ENCODE measurements around the gene MMRN2.

MMRN2 gene

DNA sequence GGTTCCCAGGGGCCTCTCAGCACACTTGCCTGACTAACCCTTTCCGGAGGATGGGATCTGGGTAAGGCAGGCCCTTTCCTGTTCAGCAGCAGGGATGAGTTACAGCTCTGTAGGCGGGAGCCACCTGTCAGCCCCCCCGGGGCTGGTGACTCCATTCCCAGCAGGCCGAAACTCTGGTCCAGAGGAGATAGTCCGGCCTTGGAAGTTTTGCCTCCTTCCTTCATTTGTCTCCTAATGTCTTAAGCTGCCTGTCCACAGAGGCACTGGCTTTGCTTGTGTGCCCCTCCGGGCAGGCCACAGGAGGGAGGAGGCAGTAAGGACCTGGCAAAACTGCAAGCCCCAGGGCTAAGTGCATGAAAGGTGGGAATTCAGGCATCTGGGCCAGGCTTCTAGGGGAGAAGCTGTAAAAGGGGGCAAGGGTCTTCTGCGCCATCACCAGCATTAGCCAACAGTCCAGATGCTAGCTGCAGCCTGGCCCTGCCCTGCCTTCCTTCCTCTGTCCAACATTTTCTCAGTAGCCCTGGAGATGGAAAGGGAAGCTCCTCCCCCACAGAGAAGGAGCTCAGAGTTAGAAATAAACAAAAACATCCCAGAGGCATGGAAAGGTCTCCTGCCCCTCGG is 12.1 kb upstream of the MMRN2 start:
- peak; percentile 36 for DNase-seq

- DNase-seq: no peak
Observed at GRCh38 chr10:86968994-86969355, 11.6 kb upstream of the MMRN2 start.

DNA sequence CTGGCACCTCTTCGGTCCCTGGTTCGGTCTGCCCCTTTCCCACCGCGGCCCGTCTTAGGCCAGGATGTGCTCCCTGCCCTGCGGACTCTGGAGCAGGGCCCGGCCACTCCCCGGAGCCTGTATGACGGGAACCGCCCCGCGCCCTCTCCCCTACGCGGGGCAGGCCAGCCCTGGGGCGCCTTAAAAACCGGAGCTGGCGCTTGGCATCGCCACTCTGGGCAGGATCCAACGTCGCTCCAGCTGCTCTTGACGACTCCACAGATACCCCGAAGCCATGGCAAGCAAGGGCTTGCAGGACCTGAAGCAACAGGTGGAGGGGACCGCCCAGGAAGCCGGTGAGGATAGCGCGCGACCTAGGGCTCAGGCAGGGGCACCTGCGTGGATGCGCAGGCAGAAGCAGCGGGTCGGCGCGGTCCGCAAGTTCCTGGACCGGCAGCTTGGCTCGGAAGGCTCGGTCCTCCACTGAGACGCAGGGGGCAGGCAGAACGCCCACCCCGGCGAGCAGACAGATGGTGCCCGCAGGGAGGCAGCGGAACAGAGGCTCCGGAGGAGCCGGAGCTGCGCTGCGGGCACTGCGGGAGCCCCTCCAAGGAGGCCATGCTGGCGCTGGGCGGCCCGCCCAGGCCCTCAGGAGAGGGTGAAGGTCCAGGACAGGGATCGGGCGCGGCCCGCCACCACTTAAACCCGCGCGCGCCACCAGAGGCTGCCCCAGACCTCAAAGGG is 11.0 kb upstream of the MMRN2 start, which contains the start of gene ADIRF:
Gene ADIRF, plus strand, starts transcription at position 212 of the 723 bp plus-strand sequence. Its CDS starts 63 bp downstream, at position 275.
- DNase-seq: peak; percentile 68

- DNase-seq: no peak
Observed at GRCh38 chr10:86967481-86967941, 10.1 kb upstream of the MMRN2 start.

- DNase-seq: no peak
Observed at GRCh38 chr10:86965986-86966654, 8.7 kb upstream of the MMRN2 start.

GRCh38 chr10:86964847-86965190 is 7.4 kb upstream of the MMRN2 start:
- DNase-seq: no peak

DNA sequence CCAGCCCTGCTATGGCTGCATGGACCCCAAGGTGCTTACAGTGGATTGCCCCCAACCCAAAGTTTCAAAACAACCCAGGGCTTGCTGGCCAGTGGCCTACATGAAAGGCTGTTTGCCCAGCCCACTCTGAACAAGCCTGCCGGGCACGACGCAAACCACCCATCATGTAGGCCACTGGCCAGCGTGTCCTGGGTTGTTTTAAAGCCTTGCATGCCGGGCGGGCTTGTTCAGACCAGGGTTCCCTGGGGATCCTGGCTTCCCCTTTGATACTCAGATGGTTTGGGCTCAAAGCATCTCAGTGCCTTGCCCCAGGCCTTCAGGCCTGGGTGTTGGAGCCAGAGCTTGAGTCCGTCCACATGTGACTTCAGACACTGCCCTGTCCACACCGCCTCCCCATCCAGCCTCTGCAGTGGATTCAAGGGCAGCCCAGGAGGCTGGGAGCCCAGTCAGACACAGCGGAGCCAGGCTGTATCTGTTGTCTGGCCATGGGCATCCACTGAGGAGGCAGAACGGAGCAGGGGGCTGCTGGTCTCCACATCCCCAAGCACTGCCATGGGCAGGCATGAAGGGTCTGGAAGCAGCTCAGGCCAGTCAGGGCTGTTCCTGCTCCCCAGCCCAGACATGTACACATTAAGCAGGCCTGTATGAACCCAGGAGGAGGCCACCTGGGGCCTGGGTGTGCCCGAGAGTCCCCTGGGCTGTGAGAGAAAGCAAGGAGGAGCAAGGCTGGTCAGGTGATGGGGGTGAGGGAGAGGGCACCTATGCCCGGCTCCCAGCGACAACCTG is 6.8 kb upstream of the MMRN2 start:
- DNase-seq: no peak

DNA sequence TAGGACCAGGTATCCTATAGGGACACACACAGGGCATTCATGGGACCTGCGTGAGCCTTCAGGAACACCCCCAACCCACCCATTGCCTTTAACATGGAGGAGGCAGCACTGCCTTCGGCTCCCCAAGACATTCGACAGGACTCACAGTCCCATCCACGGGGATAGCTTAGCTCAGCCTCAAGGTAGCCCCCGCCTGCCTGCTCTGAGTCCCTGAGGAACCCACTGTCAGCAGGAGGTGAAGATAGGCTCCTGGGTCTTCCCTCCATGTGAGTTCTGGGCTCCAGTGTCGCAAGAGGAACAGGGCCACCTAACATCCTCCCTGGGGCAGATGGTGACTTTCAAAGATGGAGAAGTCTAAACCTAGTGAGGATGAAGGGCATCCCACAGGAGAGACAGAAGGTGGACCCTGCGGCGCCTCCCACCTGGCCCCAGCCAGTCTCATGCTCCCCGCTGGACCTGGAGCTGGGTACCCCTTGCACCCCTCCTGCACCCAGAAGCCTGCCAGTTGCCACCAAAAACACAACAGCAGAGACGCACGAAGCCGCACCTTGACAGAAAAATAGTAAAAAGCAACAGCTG is 6.0 kb upstream of the MMRN2 start:
- no peak for DNase-seq

- DNase-seq: no peak
Observed at GRCh38 chr10:86962981-86963310, 5.5 kb upstream of the MMRN2 start.

- no peak for DNase-seq
Observed at GRCh38 chr10:86962136-86962980, 4.9 kb upstream of the MMRN2 start.

- no peak for DNase-seq
Observed at GRCh38 chr10:86961481-86962091, 4.2 kb upstream of the MMRN2 start.

DNA sequence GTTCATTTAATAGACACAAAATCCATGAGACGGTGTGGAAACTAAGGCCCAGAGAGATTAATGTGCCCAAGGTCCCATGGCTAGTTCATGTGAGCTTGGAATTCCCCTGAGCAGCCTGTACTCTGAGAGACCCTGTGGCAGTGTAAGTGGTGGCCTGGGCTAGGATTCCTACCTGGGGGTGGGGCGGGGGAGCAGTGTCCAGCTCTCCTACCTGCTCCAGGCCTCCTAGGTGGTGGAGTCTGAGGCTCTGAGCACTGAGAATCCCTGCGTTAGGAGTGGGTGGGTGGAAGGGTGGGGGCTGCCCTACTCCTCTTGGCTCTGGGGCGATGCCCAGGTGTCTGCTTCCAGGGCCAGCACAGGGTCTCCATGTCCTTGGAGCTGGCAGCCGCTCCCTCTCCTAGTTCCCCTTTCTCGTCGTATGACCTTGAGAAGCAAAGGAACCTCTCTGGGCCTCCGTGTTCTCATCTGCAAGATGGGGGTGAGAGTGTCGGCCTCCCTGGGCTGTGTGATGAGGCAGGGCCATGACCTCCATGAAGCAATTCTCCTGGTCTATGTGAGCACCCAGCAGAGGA is 3.5 kb upstream of the MMRN2 start:
- DNase-seq: no peak

DNA sequence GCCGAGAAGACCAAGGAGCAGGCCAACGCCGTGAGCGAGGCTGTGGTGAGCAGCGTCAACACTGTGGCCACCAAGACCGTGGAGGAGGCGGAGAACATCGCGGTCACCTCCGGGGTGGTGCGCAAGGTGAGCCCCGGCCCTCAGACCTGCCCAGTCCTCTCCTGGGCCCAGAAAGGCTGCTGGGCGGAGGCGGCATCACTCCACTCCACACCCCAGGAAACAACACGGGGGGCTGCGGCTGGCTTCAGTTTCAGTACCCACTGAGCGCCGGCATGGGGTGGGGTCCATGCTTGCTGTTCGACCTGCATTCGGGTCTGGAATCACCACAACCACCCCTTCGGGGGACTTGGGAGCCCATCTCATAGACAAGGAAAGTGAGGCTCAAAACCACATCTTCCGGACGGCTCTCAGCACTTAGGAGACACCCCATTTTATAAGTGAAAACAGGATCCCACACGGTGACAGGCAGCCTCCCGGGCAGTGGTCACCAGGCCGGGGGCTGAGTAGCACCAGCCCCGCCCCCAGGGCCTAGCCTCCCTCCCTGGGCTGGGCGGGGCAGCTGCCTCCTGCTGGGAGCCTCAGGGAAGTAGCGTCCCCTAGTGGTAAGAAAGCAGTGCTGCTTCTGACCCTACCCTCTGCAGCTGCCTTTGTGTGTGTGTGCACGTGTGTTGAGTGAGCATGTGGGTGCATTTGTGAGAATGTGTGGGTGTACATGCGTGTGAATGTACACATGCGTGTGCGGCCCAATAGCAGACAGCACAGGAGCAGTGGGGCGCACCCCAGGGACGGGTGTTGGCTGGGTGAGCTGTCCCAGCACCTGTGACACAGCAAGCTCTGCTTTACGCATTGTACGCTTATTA is 2.8 kb upstream of the MMRN2 start:
- no peak for DNase-seq

- no peak for DNase-seq
Observed at GRCh38 chr10:86959737-86960002, 2.3 kb upstream of the MMRN2 start.

DNA sequence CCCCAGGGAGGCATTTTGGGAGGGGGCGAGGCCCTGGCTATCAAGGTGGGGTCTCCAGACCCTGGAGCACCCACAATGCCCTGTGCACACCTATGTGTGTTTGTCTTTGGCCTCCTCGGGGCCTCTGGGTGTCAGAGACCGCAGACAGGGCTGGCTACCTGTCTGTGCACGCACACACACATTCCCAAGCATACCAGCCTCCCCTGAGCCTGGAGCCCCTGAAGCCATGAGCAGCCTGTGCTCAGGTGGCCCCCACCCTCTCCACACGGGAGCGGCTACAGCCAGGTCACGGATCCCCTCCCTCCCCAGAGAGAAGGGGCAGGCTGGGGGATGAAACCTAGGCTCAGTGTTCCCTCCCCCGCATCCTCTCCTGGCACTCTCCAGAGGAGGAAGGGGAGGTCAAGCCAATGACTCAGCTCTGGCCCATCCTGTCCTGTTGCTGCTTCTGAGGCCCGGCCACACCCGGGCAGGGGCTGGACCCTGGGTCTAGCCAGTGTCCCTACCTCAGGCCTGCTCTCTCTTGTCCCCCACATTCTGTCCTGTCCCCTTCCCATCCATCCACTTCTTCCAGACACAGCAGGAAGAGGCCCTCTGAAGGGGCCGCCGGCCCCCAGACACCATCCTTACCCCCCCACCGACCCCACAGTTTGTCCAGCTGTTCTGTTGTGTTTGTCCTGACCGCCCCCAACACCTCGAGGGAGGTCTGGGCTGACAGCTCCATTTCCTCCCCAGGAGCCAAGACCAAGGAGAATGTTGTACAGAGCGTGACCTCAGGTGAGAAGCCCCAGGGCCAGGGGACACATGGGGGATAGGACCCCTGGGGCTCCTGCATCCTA is 1.7 kb upstream of the MMRN2 start:
- DNase-seq: no peak

DNA sequence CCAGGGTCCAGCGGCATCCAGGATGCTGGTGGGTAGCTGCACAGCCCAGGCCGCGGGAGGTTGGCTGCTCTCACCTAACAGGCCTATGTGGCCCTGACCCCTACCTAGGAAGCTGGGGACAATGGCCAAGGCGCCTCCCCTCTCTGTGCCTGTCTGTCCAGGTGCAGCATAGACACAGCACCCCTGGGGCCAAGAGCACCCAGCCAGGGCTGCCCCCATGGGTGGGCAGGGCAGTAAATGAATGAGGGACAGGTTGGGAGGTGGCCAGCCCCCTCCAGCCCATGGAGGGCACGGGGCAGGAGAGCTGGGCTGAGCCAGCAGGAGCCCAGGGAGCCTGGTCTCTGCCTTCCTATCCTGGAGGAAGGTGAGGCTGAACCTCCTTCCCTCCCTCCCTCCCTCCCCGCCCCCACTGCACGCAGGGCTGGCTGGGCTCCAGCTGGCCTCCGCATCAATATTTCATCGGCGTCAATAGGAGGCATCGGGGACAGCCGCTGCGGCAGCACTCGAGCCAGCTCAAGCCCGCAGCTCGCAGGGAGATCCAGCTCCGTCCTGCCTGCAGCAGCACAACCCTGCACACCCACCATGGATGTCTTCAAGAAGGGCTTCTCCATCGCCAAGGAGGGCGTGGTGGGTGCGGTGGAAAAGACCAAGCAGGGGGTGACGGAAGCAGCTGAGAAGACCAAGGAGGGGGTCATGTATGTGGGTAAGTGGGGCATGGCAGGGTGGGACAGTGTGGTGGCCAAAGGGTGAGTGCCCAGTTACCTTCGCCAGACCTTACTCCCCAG is 893 bp upstream of the MMRN2 start, which contains the start of gene SNCG:
Gene SNCG, plus strand, starts transcription at position 484 of the 785 bp plus-strand sequence. Its CDS starts 99 bp downstream, at position 583.
- no peak for DNase-seq

GRCh38 chr10:86956848-86957448 is 467 bp downstream of the MMRN2 start:
- no peak for DNase-seq

DNA sequence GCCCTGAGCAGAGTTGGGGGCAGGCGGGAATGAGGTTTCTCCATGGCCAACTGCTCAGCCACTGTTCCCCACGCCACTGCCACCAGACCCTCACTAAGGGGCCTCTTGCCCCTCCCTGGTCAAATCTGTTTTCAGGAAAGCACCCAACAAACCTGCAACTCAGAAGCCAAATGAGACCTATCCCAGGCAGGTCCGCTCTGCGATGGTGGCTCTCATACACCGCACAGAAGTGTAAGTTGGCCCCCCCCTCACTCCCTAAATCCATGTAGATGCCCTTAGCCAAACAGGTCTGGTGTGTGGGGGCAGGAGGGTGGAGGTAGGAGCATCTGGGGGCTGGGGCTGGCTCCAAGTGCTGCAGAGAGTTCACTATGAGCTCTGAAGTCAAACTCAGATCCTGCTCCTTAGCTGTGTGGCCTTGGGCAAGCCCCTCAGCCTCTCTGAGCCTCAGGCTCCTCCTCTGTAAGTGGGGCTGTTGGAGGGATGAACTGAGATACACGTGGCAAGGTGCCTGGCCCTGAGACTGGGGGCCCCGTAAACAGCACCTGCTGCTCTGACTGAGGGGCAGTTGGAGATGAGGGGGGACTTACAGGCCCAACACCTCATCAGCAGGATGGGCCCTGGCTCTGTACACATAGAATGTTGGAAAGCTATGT is 1.1 kb downstream of the MMRN2 start:
- no peak for DNase-seq
